GM19351 (cell line): Measurements from ENCODE around the gene AGPAT1.
"Not testable (repeated sequence)": the region's sequence is repeated elsewhere in the genome, so short reads cannot be mapped to it uniquely, and the experiment has no call there.

ENCODE experiments used
- ATAC-seq: cut with Tn5 transposase; IDR thresholded peaks from one replicate; pipeline ENCODE4 v1.9.1; 2021; ENCODE audit warnings: mild to moderate bottlenecking, moderate library complexity; ENCODE audit not compliant: unreplicated experiment

The AGPAT1 gene, protein sequence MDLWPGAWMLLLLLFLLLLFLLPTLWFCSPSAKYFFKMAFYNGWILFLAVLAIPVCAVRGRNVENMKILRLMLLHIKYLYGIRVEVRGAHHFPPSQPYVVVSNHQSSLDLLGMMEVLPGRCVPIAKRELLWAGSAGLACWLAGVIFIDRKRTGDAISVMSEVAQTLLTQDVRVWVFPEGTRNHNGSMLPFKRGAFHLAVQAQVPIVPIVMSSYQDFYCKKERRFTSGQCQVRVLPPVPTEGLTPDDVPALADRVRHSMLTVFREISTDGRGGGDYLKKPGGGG

DNA sequence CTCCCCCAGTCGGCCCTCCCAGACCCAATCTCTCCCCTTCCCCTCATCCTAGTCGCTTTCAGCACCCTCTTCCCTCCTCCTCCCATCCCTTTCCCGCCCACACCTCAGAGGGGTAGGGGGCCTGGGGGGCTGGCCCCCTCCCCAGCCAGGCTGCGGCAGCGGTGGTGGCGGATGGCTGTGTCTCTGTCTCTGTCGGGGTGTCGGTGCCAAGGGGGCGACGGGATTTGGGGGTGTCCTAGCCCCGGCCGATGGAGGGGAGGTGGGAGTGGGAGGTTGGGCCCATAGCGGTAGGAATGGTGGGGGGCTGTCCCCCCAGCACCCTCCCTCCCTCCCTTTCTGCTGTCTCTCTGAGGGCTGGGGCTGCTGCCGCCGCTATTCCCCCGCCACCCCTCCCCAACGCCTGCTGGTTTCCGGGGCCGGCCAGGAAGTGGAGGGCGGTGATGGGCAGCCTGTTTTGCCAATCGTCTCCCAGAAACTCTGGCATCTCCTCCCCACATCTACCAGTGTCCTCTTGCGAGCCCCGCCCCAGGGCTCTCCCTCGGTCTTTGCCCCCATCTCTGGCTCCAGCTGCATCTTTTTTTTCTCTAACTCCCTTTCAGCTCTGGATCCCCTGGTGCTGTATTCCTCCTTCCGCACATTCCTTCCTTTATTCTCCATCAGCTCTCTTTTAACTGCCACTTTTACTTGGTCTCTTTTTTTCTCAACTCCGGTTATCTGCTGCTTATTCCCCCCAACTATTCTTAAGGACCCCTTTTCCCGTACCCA lies at the start of gene AGPAT1:
AGPAT1 (minus strand) TSS at position 374 of the 765 bp plus-strand sequence. CDS start 4,588 bp downstream, outside the sequence.
- ATAC-seq, result no peak

DNA sequence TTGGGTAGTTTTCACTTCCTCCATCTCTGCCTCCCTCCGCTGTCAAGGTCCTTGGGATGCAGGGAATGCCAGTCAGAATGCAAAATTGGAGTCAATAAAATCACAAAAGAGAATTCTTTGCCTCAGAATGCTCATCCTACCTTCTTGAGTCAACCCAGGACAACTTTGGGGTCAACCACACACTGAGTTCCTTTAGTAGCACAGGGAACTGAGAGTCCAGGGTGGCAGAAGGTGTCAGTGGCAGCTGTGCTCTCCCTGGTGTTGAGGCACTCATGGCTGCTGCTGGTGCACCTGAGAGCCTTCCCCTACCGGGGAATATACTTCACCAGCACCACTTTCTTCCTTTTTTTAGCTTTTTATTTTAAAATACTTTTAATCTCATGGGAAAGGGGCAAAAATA lies 48.8 kb upstream of the AGPAT1 start:
- no peak for ATAC-seq

DNA sequence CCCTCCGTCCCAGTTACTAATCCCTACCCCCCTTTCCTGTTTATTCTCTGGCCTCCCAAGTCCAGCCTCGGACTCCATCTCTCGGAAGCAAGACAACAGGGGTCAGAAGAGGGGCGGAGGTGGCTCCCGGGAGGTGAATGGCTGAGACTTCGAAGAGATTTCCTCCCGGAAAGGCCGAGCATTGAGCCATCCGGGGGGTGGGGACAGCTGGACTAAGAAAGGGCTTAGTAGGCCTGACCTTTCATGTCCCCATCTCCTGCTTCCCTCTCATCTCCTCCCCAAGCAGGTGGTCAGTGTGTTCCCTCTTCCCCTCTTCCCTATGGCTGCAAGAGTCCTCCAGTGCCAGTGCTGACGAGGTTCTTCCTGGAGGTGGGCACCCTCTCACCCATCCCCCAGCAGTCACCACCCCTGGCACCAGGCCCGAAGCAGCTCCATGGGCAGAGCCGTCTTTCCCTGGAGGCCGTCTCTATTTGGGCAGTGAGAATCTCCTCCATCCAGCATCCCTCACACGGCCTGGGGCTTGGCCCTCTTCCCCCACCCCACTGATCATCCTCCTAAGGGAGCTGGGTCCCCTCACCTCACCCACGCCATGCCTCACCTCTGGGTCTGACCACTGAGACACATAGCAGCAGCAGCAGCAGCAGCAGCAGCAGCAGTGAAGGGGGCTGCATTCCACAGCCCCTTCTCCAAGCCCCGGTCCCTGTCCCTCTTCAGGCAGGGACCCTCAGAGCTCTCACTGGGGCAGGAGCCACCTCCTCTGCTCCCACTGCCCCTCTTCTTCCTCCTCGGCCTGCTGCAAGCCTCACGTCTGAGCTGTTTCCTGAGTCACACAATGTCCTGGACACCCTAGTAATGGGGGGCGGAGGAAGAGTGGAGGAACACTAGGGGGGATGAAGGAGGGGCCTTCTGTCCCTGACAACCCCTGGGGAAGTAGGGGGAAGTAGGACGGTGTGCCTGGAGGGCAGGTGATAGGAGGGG lies 47.7 kb upstream of the AGPAT1 start, which contains the start of gene NOTCH4:
NOTCH4 (minus strand) TSS at position 810 of the 978 bp plus-strand sequence; CDS start at position 671, 139 bp downstream.
- no peak for ATAC-seq

DNA sequence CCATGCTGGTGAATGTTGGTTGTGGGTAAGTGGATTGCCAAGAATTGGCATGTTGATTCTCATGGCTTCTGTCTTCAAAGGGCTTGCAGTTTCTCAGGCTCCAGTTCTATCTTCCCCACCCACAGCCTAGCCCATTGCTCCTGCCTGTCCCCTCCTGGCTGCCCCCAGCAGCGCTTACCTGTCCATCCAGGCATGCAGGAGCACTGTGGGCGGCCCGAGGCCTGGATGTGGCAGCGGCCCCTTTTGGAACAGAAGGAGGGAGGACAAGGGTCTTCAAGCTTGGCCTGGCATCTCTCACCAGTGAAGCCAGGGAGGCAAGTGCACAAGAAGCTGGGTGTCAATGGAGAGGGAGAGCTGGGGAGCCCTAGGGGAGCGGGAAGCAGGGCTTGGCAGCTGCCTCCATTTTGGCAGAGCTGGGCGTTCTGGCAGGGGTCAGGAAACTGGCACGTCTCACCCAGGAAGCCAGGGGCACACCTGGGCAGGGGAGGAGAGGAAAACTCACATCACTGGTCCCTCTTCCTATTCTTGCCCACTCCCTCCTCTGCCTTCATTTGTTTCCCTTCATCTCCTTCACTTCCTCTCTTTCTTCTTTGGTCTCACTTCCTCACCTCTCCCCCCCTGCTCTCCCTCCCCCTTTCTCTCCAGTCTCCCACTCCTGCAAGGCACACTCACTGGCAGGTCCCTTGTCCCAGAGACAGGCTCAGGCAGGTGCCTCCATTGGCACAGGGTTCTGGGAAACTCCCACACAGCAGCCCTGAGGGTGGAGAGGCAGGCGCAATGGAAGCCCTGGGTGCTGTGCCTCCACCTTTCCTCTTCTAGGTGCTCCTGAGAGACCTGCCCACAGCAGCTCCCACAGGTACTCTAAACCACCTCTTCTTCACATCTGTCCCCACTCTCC lies 46.7 kb upstream of the AGPAT1 start:
- ATAC-seq, result no peak

DNA sequence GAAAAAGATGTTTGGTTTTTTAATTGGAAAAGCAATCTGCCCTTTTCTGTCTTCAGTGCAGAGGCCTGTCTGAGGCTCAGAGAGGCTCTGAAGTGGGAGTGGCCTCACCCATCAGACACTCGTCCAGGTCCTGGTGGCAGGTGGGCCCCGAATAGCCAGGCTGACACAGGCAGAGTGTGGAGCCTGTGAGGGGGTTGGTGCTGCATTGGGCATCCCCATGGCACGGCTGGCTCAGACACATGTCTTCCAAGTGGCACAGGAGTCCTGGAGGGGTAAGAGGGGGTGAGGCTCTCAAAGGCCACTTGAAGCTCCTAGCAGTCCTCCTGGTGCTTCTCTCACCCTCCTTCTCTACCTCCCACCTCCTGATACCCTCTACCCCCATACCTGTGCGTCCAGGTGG lies 44.1 kb upstream of the AGPAT1 start:
- ATAC-seq, result no peak

DNA sequence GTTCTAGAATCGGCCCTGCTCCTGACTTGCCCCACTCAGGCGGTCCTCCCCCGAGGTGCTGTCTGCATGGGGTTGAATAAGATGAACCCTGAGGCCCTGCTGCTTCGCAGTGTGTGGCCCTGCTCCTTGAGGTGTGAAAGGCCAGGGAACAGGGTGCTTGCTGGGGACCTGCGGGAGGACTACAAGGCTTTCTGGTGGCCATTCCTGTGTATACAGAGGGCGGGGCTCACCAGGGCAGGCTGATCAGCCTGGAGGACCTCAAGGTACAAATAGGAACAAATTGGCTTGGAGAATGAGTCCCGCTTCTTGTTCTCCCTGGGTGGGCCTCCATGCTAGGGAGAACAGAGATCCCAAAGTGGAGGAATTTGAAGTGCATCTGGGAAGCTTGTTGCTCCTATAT lies 42.3 kb upstream of the AGPAT1 start:
- no peak for ATAC-seq

DNA sequence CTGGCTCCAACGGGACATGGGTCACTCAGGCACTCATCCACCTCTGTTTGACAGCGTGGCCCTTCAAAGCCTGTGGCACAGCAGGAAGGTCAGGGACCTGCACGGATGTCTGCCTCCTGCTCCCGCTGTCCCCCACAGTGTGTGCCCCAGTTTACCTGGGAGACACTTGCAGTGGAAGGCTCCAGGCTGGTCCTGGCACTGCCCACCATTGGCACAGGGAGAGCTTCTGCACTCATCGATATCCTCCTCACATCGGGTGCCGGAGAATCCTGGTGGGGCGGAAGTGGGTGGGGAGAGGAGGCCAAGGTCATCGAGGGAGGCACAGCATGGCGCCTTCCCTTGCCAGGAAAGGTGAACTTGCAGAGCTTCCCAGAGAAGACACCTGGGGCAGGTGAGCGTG lies 41.1 kb upstream of the AGPAT1 start:
- ATAC-seq, result no peak

DNA sequence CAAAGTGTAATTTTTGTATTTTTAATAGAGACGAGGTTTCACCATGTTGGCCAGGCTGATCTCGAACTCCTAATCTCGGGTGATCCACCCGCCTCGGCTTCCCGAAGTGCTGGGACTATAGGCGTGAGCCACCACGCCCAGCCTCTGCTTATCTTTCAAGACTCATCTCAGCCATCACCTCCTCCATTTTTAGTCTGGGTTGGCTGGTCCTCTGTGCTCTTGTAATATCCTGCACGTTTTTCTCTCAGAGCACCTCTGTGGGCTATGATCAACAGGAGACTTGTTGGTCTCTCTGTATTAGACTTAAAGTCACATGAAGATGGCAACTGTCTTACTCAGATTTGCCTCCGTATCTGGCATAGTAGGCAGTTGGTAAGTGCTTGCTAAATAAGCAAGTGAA lies 40.4 kb upstream of the AGPAT1 start:
- ATAC-seq, result no peak

DNA sequence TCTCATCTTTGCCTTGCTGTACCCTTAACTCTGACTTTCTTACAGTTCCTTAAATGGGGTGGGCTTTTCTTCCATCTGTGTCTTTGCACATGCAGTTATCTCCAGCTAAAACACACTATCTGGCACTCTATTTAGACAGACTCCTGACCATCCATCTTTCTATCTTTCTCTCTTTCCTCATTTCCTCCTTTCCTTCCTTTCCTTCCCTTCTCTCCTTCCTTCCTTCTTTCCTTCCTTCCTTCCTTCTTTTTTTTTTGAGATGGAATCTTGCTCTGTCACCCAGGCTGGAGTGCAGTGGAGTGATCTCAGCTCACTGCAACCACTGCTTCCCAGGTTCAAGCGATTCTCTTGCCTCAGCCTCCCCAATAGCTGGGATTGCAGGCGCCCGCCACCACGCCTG lies 39.7 kb upstream of the AGPAT1 start:
- ATAC-seq, result no peak

DNA sequence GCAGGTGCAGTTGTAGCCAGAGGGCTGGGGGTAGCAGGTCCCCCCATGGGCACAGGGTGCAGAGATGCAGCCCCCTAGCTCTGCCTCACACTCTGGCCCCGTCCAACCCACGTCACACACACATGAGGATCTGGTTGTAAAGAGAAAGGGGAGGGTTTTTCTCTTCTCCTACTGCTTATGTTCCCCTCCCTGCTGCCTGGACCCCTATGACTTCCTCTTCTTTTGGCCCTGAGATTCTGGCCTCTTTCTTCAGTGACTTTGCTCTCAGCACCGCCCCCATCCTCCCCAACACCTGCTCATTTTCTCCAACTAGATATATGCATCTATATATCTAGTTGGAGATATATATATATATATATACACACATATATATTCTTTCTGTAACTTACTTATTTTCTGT lies 38.2 kb upstream of the AGPAT1 start:
- ATAC-seq, result no peak

DNA sequence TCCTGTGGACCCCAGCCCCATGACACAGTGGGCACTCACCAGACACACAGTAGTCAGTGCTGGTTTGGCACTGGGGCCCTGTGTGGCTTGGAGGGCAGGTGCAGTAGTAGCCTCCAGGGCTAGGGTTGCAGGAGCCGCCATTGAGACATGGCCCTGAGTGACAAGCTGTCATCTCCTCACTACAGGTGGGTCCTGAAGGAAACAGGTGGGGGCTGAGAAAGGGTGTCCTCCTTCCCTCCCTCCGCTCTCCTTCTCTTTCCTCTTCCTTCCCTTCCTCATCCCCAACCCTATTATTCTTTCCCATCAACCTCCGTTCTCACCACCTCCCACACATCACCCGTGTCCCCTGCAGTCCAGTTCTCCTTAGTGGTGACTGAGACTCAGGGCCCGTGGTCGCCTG lies 37.8 kb upstream of the AGPAT1 start:
- no peak for ATAC-seq

DNA sequence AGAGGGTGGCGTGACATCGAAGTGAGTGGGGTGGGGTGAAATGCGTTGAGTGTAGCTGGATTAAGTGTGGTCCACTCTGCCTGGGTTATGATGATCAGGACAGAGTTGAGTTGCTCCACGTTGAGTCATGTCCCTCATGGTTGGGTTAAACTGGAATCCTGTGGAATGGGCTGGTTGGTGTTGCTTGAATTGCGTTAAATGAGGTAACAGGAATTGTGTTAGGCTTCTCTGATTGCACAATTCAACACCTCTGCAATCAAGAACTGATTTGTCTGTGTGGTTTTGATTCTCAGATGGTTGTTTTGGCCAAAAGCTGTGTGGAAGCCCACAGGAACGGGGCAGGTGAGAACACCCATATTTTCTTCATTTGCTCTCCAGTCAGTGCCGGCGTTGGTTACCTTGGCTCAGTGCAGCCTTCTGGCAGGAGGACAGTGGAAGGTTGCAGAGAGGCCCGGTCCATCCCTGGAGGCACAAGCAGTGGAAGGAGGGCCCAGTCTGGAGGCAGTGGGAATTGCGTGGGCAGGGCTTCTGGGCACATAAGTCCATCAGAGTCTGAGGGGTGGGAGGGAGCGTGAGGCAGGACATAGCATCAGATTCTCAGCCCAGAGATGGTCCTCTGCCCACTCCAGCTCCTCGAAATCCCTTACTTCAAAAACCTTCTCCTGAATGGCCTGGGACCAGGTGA lies 36.3 kb upstream of the AGPAT1 start:
- ATAC-seq, result no peak

DNA sequence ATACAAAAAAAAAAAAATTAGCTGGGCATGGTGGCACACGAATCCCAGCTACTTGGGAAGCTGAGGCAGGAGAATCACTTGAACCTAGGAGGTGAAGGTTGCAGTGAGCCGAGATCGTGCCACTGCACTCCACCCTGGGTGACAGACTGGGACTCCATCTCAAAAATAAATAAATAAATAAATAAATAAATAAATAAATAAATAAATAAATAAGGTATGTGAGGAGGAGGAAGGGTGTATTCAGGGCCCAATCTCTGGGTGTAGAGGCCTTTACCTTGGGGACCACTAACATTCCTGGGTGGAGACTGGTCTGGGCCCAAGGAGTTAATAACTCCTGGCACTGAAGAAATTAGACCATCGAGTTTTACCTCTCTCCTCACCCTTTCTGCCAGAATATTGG lies 35.5 kb upstream of the AGPAT1 start:
- ATAC-seq, result not testable (repeated sequence)

DNA sequence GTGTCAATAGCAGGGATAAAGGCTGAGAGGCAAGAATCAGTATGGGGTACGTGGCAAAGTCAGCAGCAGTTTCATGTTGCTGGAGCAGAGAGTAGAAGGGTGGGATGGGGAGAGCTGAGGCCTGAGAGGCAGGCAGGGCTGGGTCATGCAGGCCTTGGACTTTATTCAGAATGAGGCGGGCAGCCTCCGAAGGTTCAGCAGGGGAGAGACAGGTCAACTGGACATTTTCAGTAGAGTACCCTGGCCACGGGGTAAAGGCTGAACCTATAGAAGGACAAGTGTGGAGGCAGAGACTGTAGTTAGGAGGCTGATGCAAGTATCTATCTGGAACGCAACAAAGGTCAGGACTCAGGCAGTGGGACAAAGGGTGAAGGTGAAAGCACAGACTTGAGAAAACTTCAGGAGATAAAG lies 34.3 kb upstream of the AGPAT1 start:
- no peak for ATAC-seq

DNA sequence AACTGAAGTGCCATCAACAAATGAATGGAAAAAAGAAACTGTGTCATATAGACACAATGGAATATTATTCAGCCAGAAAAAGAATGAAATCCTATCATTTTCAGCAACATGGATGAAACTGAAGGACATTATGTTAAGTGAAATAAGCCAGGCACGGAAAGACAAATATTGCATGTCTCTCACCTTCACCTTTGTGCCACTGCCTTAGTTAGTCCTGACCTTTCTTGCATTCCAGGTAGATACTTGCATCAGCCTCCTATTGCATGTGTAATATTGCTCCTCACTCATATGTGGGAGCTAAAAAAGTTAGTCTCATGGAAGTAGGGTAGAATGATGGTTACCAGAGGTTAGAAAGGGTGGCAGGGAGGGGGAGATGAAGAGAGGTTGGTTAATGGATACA lies 33.1 kb upstream of the AGPAT1 start:
- no peak for ATAC-seq

DNA sequence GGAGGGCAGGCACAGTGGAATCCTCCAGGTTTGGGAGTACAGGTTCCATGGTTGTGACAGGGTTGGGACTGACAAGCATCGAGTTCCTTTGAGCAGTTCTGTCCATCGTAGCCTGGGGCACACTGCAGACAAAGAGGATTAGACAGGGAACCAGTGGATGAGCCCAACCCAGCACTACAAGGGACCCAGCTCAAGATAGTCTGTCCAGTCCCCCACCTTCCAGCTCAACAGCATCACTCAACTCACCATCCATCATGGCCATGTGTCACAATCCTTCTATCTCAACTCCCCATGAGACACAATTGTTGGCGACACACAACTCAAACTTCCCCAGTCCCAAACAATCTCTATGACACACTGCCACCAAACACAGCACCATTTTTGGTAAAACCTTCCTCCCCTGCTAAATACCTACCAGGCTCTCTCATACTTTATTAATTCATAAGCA lies 28.4 kb upstream of the AGPAT1 start:
- ATAC-seq, result no peak

DNA sequence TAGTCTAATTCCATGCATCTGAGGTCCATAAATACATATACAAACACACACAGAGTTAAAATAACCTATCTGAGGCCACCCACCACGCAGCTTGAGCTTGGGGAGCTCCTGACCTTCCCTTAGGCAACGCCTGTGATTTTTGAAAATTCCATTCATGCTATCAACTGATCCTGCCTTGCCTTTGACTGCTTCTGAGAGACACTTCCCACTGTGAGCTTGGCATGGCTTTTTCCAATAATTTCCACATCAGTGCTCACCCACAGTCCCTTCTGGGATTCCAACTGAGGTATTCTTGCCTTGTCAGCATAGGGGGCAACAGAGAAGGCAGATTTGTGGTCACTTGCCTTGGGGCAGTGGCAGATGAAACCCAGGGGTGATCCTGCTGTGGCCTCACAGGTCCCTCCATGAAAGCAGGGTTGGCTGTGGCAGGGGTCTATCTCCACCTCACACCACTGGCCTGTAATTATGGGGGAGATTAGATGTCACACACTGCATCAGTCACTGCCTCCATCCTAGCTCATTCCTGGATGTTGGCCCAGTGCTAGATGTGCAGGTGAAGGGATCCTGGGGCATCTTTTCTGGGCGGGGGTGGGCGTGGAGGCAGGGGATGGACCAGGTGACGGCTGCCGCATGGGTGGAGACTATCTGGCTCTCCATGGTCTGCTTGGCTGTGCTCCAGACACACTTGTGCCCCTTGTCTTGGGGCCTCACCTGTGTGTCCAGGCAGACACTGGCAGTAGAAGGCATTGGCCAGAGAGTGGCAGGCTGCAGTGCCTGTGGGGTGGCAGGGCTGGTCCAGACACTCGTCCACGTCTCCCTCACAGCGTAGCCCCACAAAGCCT lies 27.8 kb upstream of the AGPAT1 start:
- ATAC-seq, result no peak

DNA sequence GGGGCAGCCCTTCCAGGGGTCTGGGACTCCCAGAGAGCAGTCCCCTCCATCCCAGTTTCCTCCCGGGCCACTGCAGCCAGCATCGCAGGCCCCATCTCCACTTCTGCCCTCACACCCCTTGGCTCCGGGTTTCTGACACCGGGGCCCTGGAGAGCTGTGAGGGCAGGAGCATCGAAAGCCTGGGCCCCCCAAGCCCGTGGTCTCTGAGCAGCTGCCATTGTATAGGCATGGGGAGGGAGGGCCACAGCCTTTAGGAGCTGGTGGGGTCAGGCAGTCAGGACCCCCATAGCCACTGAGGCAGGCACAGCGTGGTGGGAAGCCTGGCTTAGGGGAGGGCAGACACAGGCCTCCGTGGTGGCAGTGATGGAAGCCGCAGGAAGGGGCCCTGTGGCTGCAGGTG lies 26.3 kb upstream of the AGPAT1 start:
- no peak for ATAC-seq
